Measurements from ENCODE around the gene CLDND1. TPM values are rescaled to one million over a fixed set of nuclear protein-coding genes. Genes with fewer than 3 reads are reported as not detected.

The CLDND1 gene
- total RNA-seq, 1 donor from 2014 or later = 90.9 TPM

GRCh38 chr3:98512576-98512975 is 10.1 kb downstream of the CLDND1 start:
- Histone ChIP-seq H3K9me3 (no peaks in the 10 kb centered on the region), H3K27me3 (no peaks in the 10 kb centered on the region), H3K36me3 (peaks cover 41% of the 10 kb centered on the region), H3K4me1 (no peaks in the 10 kb centered on the region), H3K4me3 (no peak overlapping the region), H3K27ac (no peak overlapping the region)
- ATAC-seq (no peak), DNase-seq (no peak)
- no peak for TF ChIP-seq CTCF (IDR thresholded peaks at IDR 0.05)
- intact Hi-C loops (cut with DNase I) = no loop called here

DNA sequence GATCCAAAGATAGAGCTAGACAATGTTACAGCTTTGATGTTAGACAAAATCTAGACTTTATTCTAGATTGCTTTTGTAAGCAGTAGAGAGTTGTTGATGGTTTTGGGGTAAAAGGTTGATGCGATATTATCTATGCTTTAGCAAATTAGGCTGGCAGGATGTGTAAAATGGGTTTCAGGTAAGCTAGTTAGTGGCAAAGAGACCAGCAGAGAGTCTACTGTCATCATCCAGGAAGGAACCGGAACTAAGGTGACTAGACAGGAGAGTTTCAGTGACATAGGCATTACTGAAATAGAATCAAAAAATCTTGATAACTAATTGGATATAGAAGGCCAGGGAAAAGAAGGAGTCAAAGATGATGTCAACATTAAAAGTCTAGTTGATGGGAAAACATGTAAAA is 14.1 kb downstream of the CLDND1 start:
- H3K4me1 ChIP-seq = no peaks in the 10 kb centered on the region
- no peaks in the 10 kb centered on the region for H3K9me3 ChIP-seq
- H3K27ac ChIP-seq = no peak overlapping the region
- peaks cover 5% of the 10 kb centered on the region for H3K36me3 ChIP-seq
- intact Hi-C loops (cut with DNase I) = no loop called here
- no peak for ATAC-seq
- no peak overlapping the region for H3K4me3 ChIP-seq
- no peaks in the 10 kb centered on the region for H3K27me3 ChIP-seq
- DNase-seq = no peak
- TF ChIP-seq CTCF (IDR thresholded peaks at IDR 0.05) = no peak

GRCh38 chr3:98504539-98504938 is 18.2 kb downstream of the CLDND1 start:
- H3K27me3 ChIP-seq = no peaks in the 10 kb centered on the region
- no peaks in the 10 kb centered on the region for H3K4me1 ChIP-seq
- no peaks in the 10 kb centered on the region for H3K36me3 ChIP-seq
- no peaks in the 10 kb centered on the region for H3K9me3 ChIP-seq
- H3K4me3 ChIP-seq = no peak overlapping the region
- no peak overlapping the region for H3K27ac ChIP-seq
- no peak for TF ChIP-seq CTCF (IDR thresholded peaks at IDR 0.05)
- ATAC-seq = no peak
- no peak for DNase-seq
- intact Hi-C loops (cut with DNase I) = no loop called here

DNA sequence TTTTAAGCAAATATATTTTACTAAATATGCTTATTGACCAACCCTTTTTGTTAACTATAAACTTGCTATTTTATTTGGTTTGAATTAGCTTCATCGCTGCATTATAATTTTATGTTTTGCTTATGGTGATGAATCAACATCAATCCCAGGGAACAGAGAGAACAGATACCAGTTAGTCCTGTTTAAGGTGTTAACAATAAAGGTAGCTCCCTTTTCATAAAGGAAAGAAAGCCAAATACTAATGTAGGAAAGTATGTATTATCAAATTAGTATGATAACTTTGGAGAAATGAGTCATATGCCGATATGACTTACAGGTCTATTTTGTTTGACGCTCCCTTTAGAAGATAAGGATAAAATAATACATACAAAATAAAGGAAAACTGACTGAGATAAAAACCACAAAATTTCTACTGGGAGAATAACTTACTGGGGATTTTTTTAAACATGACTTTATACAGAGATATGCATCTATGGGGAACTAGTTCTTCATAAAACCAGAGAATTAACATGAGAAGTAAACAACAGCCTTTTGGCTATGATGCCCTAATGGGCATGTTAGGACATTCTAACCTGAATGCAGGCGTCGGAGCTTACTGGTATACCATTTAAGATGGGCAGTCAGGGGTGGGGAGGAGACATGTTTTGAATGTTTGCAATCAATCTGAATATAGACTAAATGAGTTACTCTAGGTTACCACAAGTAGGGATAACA is 20.7 kb downstream of the CLDND1 start:
- Histone ChIP-seq H3K36me3 (no peaks in the 10 kb centered on the region), H3K27ac (no peak overlapping the region), H3K27me3 (no peaks in the 10 kb centered on the region), H3K9me3 (no peaks in the 10 kb centered on the region), H3K4me1 (no peaks in the 10 kb centered on the region), H3K4me3 (no peak overlapping the region)
- DNase-seq = no peak
- no peak for ATAC-seq
- intact Hi-C loops (cut with DNase I) = no loop called here
- no peak for TF ChIP-seq CTCF (IDR thresholded peaks at IDR 0.05)

- no peaks in the 10 kb centered on the region for H3K4me1 ChIP-seq
- H3K27me3 ChIP-seq = no peaks in the 10 kb centered on the region
- H3K4me3 ChIP-seq = no peak overlapping the region
- TF ChIP-seq CTCF (IDR thresholded peaks at IDR 0.05) = no peak
- no peaks in the 10 kb centered on the region for H3K9me3 ChIP-seq
- no peaks in the 10 kb centered on the region for H3K36me3 ChIP-seq
- DNase-seq (no peak), ATAC-seq (no peak)
- intact Hi-C loops (cut with DNase I) = no loop called here
- no peak overlapping the region for H3K27ac ChIP-seq
Observed at GRCh38 chr3:98501270-98501669, 21.4 kb downstream of the CLDND1 start.

GRCh38 chr3:98500019-98500418 is 22.7 kb downstream of the CLDND1 start:
- intact Hi-C loops (cut with DNase I) = no loop called here

More at GRCh38 chr3:98500019-98500418, 22.7 kb downstream of the CLDND1 start:
- Histone ChIP-seq H3K9me3 (no peaks in the 10 kb centered on the region), H3K4me1 (no peaks in the 10 kb centered on the region), H3K4me3 (no peak overlapping the region), H3K36me3 (no peaks in the 10 kb centered on the region), H3K27me3 (no peaks in the 10 kb centered on the region), H3K27ac (no peak overlapping the region)
- DNase-seq (no peak), ATAC-seq (no peak)
- TF ChIP-seq CTCF (IDR thresholded peaks at IDR 0.05) = no peak
